CD4-positive, alpha-beta T cell treated with Interleukin-6 at 100 ng/mL for 8 hours (primary cell): ENCODE measurements around the gene CTNNA1.
"Not testable (repeated sequence)": the region's sequence is repeated elsewhere in the genome, so short reads cannot be mapped to it uniquely, and the experiment has no call there.

Source experiments
- DNase-seq: peaks from one replicate; pipeline ENCODE4 v3.0.0-alpha.2; 2020; ENCODE audit warnings: mixed read lengths, low spot score

The CTNNA1 gene

DNA sequence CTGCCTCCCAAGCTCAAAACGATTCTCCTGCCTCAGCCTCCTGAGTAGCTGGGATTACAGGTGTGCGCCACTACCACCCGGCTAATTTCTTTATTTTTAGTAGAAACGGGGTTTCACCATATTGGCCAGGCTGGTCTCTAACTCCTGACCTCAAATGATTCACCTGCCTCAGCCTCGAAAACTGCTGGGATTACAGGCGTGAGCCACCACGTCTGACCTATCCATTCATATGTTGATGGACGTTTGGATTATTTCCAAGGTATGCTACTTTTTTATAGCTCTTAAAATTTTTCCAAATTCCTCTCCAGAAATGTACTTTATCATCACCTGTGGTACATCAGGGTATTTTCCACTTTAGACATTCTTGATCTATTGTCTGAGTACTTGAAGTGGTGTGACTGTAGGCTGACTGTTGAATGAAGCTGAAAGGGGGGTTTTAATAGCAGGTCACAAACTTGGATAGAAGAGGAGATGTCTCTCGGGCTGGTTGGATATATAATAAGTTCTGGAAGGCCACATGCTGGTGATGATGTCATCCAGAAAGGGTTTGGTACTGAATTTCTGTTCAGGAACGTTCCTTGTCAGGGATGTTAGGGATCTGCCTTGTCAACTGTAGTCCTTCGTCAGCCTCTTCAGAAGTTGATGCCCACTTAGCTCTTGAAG, 7.4 kb downstream of the CTNNA1 start:
- DNase-seq = no peak

DNA sequence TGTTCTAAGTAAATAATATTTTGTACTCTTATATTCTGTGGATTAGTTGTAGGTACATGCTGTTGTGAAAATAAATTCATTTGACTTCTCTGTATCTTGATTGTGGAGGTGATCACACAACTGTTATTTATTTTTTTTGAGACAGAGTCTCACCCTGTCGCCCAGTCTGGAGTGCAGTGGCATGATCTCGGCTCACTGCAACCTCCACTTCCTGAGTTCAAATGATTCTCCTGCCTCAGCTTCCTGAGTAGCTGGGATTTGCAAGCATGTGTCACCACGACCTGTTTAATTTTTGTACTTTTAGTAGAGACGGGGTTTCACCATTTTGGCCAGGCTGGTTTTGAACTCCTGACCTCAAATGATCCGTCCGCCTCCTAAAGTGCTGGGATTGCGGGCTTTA, 7.9 kb downstream of the CTNNA1 start:
- not testable (repeated sequence) for DNase-seq

DNA sequence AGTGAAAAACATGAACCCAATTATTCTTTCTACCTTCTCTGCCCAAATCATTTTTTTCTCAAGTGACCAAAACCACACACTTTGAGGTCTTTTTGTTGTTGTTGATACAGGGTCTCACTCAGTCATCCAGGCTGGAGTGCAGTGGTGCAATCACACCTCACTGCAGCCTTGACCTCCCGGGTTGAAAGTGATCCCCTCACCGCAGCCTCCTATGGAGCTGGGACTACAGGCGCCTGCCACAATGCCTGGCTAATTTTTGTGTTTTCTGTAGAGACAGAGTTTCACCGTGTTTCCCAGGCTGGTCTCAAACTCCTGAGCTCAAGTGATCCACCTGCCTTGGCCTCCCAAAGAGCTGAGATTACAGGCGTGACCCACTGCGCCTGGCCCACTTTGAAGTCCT, 8.4 kb downstream of the CTNNA1 start:
- DNase-seq = not testable (repeated sequence)

DNA sequence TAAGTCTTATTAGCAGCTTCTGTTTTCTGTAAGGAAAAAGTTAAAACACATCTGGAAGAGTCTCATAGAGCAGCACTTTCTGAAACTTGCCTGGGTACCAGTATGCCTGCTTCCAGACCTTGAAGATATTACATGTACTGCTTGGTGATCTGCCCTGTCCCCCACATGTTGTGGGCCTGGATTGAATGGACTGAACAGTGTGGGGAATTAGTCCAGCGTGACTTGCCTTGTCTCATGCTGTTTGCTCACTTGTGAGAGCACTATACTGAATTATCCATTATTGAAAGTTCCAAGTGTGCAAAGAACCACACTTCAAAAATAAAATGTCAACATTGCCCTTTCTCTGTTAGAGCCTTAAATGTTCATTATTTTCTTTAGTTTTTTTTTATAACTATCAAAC, 8.9 kb downstream of the CTNNA1 start:
- DNase-seq = no peak

DNA sequence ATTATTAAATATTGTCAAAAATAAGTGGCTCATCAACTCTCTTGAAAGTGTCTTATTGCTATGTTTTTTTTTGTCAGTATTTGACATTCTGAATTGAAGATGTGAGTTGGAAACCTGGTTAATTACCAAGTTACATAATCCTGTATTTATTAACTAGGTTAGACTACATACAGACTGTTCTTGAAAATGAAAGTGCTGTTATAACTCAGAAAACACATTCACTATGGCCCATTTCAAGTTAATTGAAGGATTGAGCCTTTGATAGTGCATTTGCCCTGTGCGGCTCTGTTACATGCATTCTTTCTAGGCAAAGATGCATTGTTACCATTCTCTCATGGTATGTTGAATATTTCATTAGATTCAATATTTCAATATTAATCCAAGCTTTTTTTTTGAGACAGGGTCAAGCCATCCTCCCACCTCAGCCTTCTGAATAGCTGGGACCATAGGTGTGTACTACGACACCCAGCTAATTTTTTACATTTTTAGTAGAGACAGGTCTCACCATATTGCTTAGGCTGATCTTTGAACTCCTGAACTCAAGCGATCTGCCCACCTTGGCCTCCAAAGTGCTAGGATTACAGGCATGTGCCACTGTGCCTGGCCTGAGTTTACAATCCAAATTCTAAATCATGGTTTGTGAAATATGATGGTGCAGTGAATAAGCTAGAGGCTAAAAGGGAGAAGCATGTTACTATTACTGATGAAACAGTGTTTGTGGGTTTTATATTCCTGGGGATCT, 10.0 kb downstream of the CTNNA1 start:
- DNase-seq = no peak

DNA sequence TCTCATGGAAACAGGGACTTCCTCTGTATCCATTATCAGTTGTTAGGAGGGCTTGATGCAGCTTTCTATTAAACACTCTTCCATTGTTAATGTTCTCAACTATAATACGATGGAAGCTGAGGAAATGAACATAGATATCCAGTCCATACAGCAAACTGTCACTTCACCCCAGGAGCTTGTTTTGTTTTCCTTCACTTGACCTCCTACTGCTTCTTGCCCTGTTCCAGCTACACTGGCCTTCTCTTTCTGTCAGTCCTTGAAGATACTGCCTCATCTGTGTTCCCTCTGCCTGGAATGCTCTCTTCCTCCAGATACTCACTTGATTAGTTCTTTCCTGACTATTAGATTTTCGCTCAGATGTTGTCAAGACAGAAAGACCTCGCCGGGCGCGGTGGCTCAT, 17.1 kb downstream of the CTNNA1 start:
- DNase-seq = no peak

DNA sequence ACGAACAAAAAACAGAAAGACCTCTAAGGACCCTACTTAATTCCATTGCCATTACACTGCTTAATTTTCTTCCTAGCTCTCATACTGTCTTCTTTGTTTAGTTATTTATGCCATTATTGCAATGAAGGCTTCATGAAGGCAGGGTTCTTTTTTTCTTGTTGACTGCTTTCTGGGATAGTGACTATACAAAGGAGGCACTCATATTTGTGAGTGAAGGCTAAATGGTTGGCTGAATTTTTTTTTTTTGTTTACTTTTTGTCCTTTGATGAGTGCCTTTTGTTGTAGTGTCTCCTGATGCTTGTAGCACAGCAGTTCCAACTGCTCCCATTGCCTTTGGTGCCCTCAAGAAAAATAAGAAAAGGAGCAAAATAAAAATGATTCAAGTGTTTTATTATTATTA, 17.8 kb downstream of the CTNNA1 start:
- DNase-seq = no peak

DNA sequence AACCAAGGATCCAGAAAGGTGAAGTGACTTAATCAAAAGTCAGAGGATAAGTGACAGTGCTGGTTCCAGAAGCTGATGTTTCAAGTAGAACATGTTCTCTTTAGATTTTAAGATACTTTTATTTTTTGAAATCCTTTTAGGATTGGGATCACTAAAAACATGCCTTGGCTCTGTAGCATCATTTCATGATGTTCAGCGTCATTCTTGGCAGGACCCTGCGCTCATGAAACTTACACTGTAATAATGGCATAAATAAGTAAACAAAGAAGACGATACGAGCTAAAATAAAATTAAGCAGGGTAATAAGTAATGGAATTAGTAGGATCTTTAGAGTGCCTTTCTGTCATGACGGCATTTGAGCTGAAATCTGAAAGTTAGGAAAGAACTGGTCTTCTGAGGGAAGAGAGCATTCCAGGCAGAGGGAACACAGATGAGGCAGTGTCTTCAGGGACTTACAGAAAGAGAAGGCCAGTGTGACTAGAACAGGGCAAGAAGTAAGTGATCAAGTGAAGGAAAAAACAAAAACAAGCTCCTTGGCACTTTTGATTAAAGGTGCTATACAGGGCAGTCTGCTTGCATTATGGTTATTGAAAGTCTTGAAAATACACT, 19.9 kb downstream of the CTNNA1 start:
- DNase-seq = no peak

DNA sequence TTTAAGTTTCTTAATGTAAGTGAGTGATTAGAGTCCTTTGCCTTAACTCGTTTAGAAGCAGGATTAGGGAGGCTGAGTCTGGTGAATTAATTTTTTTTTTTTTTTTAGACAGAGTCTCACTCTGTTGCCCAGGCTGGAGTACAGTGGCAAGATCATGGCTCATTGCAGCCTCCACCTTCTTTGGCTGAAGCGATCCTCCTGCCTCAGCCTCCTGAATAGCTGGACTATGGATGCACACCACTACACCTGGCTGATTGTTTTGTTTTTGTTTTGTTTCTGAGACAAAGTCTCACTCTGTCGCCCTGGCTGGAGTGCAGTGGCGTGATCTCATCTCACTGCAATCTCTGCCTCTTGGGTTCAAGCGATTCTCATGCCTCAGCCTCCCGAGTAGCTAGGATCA, 20.4 kb downstream of the CTNNA1 start:
- DNase-seq = not testable (repeated sequence)

DNA sequence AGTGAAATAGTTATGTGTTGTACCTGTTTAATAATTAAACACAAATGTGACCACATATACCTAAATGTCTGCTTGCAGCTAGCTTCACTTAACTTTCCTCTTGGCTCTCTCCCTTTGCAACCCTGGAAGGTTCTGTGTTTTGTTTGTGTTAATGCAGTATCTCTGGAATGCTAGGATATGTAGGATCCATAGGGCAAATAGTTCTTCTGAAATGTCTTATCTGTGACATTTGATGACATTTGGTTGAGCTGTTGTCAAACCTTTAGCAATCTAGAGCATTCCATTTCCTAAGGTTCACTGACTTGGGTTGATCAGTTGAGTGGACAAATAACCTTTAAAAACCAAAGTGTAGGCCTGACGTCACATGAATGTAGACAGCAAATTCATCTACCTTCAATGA, 21.8 kb downstream of the CTNNA1 start:
- no peak for DNase-seq

DNA sequence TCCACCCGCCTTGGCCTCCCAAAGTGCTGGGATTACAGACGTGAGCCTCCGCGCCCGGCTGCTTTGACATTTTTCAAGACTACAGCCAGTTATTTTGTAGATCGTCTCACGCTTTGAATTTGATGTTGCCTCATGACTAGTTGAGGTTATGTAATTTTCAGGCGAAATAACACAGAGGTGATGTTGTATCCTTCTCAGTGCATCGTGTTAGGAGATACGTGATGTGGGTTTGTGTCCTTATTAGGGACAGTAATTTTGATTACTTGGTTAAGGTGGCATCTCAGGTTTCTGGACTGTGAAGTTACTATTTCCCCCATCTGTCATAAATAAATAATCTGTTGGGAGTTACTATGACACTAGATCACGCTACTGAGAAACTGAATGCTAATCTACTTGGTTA, 25.0 kb downstream of the CTNNA1 start:
- no peak for DNase-seq

DNA sequence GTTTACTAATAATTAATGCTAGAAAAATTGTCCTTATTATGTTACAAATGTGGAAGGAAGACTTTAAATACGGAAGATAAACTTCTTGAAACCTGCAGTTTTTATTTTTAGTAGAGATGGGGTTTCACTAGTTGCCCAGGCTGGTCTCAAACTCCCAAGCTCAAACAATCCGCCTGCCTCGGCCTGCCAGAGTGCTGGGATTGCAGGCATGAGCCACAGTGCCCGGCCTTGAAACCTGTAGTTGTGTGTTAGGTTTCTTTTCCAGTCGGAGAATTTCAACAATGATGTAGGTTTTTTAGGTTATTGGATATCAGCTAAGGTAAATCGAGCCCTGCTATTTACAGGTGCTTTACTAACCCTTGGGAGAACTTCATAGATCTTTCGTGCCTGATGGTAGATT, 30.8 kb downstream of the CTNNA1 start:
- DNase-seq = no peak

DNA sequence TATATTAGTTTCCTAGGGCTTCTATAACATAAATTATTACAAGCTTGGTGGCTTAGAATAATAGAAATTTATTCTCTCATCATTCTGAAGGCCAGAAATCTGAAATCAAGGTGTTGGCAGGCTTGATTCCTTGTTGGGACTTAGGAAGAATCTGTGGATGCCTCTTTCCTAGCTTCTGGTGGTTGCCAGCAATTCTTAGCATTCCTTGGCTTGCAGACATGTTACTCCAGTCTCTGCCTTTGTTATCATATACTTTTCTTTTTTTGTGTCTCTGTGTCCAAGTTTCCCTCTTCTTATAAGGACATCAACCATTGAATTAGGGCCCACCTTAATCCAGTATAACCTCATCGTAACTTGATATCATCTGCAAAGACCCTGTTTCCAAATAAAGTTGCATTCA, 31.4 kb downstream of the CTNNA1 start:
- DNase-seq = no peak

DNA sequence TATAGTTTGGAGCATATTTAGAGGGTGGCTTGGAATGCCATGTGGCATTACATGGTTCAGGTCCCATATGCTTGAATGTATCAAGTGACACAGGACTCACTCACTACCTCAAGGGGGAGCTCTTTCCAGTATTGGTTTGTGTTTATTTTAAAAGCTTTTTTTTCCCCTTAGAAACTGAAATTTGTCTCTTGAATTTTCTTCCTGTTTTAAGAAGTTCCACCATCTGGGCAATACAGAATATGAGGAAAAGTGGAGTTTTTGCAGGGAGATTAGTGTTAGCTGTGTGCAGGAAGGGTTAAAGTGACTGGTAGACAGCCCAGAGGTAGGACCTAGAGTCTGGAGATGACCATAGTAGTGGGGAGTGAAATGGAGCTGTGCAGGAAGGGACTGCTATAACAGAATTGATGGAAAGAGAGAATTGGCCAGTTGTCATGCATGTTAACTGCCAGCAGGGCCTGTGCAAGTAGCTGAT, 36.6 kb downstream of the CTNNA1 start:
- peak; percentile 5 for DNase-seq

DNA sequence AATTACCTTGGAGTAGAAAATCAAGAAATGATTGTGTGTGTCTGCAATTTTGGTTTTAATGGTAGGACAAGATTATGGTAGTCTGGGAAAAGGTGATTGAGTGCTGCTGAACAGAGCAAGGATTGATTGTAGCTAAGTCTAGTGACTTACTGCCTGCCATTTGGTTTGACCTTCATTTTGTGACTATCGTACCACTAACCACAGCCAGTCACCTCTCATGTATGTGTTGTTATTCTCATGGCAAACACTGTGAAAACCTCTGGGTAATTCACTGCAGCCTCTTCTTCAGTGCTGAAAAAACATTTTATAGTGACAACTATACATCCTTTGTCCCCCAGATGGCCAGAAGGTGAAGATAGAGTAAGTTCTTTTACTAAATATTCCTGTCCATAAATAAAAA, 37.5 kb downstream of the CTNNA1 start:
- DNase-seq = no peak

DNA sequence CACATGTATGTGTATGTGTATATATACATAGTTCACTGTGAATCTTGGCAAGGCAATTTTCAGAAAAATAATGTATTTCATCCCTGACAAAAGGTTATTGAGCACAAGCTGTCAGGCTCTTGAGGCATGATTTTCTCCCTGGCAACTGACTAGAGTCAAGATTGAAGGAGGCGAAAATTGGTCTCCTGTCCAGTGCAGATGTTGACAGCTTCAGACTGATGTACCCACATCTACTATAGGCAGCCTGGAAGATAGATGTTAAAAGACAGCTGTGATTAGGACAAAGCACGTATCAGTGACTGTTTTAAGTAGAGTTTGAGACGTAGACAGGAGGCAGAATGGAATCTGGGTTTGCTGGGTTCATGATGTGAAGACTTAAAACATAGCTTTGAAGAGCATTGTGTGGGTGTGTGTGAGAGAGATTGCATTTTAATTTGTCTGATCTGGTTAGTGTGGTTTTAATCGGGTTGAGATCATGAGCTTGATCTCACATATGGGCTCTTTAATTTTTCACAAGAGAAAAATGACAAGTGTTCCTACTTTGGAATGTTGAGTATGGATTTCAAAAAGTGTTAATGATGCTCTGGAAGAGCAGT, 39.1 kb downstream of the CTNNA1 start:
- DNase-seq = no peak

DNA sequence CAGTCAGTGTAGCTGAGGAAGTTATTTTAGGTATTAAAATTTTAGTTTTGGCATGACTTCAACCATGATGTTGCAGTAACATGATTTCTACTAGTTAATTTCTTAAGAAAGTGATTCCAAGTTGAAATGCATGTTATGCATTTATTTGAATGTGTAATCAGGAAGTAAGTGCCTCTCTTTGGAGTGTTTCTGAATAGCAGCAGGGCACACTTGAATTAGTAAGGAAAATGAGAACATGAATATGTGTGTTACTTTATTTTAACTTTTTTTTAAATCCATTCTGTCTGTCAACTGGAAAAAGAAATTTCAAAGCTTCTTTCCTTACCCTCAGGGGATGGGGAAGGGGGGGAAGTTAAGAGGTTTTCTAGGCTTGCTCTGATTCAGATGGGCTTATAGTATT, 40.4 kb downstream of the CTNNA1 start:
- no peak for DNase-seq

DNA sequence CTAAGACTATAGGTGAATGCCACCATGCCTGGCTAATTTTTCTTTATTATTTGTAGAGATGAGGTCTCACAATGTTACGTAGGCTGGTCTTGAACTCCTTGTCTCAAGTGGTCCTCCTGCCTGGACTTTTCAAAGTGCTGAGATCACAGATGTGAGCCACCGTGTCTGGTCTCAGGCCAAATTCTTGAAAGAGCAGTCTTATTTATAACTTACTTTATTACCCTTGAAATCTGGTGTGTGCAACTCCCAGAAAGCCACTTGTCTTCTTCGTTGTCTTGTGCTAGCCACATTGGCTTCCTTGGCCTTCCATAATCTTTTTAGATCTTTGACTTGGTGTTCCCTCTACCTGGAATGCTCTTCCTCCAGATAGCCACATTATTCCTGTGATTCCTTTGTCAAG, 50.1 kb downstream of the CTNNA1 start:
- DNase-seq = no peak

DNA sequence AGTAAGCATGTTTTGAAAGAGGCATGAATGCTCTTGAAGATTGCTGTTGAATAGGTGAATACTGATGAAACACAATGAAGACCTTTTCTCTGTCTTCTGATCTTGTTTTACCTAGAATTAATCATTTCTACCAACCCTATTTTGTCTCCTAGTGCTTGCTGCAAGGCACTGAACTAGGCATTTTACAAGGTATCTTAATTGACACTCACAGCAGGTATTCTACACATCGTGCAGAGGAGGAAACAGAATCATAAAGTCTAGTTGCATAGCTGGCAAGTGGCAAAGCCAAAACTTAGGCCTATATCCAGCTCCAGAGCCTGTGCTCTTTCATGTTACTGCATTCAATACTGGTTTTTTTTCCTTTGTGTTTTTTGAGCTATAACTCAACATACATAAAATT, 50.7 kb downstream of the CTNNA1 start:
- no peak for DNase-seq

DNA sequence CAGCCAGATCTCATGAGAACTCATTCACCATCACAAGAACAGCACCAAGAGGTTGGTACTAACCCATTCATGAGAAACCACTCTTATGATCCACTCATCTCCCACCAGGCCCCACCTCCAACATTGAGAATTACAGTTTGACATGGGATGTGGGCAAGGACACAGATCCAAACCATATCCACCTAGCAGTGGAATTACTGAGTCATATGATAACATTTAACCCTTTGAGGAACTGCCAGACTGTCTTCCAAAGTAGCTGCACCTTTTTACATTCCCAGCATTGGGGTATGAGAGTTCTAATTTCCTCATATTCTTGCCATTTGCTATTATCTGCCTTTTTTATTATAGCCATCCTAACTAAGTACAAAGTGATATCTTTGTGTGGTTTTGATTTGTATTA, 51.9 kb downstream of the CTNNA1 start:
- no peak for DNase-seq

DNA sequence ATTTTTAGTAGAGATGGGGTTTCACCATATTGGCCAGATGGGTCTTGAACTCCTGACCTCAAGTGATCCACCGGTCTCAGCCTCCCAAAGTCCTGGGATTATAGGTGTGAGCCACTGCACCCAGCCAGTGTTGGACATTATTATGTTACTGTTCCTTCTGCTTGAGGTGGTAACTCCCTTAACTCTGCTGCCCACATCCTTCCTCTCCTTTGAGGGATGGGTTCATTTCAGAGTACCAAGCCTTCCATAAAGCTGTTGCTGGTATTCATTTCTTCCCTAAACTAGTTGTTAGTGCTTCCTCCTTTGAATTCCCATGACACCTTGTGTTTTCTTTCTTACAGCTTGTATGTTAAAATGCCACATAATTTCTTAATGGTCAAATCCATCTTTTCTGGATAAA, 54.0 kb downstream of the CTNNA1 start:
- no peak for DNase-seq

DNA sequence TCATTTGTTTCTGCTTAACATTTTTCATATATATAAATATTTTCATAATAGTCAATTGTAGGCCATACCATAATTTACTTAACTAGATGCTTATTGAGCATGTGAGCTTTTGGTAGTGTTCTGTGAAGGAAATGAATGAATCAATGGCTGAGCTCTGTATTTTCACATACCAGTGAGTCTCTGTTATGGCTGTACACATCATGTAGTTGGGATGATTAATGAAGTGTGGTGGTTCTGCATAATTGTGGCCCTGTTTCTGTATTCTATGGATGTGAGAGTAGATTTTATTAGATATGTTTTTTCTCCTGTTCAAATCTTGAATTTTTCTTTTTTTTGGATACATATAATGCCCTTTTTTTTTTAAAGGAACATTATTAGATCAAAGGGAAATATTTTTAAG, 56.2 kb downstream of the CTNNA1 start:
- DNase-seq = no peak

DNA sequence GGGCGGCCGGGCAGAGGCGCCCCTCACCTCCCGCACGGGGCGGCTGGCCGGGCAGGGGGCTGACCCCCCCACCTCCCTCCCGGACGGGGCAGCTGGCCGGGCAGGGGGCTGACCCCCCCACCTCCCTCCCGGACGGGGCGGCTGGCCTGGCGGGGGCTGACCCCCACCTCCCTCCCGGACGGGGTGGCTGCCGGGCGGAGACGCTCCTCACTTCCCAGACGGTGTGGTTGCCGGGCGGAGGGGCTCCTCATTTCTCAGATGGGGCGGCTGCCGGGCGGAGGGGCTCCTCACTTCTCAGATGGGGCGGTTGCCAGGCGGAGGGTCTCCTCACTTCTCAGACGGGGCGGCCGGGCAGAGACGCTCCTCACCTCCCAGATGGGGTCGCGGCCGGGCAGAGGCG, 57.6 kb downstream of the CTNNA1 start:
- DNase-seq = not testable (repeated sequence)
